Dendritic cell treated with granulocyte-macrophage colony-stimulating factor and Interleukin-4, amounts not matched to agents 40 ng/mL and 50 ng/mL, for 4 days (primary cell): ENCODE measurements around the gene YJEFN3.

Source experiments
- H3K27ac Mint-ChIP-seq: one replicate; pipeline ENCODE4 v1.8.0; 2022; ENCODE audit warnings: mild to moderate bottlenecking, mixed read lengths
- H3K27me3 Mint-ChIP-seq: one replicate; pipeline ENCODE4 v1.8.0; 2022; ENCODE audit warnings: mild to moderate bottlenecking, mixed read lengths
- H3K36me3 Mint-ChIP-seq: one replicate; pipeline ENCODE4 v1.8.0; 2022; ENCODE audit warnings: low read depth, mixed read lengths
- H3K4me1 Mint-ChIP-seq: one replicate; pipeline ENCODE4 v1.8.0; 2022; ENCODE audit warnings: low read depth, mixed read lengths
- H3K4me3 Mint-ChIP-seq: one replicate; pipeline ENCODE4 v1.8.0; 2022; ENCODE audit warnings: mild to moderate bottlenecking, moderate library complexity, mixed read lengths
- H3K9me3 Mint-ChIP-seq: one replicate; pipeline ENCODE4 v1.8.0; 2022; ENCODE audit warnings: mixed read lengths
- intact Hi-C: fragments of 100-400 bp; cut with micrococcal nuclease; formaldehyde crosslinking; loops from one replicate; pipeline ENCODE4 v1.15.0; 2022

Gene YJEFN3

DNA sequence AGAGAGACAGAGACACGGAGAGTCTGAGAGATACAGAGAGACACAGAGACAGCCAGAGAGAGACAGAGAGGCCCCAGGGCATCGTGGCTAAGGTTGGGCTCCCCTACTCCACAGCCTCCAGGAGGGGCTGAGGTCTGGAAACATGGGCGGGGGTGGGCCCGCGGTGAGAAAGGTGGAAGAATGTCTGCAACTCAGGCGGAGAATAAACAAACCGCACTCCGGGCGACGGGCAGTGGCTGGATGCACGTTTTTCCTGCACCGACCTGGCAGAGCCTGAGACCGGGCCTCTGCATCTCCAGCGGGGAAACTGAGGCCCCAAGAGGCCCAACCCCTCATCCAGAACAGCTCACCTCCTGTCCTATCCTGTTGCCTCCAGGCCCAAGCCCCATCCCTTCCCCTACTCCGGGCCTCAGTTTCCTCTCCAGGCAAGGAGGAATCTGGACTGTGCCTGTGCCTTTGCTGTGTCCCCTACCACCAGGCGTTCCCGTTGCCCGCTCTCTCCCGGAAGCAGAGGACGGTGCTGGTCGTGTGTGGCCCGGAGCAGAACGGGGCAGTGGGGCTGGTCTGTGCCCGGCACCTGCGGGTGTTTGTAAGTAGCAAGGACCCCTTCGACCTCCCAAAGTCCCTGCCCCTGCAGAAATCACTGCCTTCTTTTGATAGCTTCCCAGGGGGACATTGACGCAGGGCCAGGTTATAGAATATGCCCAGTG, 6.0 kb downstream of the YJEFN3 start:
- Mint-ChIP-seq H3K36me3 (peaks cover 26% of the 10 kb centered on the region), H3K27ac (no peak overlapping the region)

DNA sequence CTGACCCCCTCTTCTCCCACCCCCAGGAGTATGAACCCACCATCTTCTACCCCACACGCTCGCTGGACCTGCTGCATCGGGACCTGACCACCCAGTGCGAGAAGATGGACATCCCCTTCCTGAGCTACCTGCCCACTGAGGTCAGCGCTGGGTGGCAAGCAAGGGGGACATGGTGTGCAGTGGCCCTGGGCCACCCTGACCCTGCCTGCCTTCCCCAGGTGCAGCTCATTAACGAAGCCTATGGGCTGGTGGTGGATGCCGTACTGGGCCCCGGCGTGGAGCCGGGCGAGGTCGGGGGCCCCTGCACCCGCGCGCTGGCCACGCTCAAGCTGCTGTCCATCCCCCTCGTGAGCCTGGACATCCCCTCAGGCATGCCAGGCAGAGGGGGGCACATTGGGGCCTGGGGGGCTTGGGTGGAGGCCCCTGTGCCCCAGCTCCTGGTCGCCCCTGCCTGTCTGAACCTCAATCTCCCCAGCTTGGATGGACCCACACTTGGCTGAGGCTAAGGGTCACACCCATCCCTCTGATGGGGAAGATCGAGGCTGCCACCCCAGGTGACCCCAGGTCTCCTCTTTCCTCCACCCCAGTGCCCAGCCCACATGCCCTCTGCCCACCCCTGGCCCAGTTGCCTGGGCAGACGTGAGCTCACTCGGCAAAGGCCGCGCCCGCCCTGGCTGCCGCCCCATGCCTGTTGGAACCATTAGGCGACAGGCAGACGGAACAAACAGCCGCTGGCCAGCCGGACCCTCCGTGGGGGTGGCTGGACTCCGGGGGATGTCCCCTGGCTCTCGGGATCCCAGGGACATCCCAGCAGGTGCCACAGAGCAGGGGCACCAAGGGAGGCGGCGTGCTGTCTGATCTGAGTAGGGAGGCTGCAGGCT, 6.8 kb downstream of the YJEFN3 start:
- H3K27ac Mint-ChIP-seq: no peak overlapping the region
- no peaks in the 10 kb centered on the region for H3K9me3 Mint-ChIP-seq
- peaks cover 45% of the 10 kb centered on the region for H3K27me3 Mint-ChIP-seq
- no peak overlapping the region for H3K4me3 Mint-ChIP-seq
- intact Hi-C loops: no loop called here
- H3K36me3 Mint-ChIP-seq: peaks cover 23% of the 10 kb centered on the region
- H3K4me1 Mint-ChIP-seq: peaks cover 26% of the 10 kb centered on the region

More for the DNA sequence above, 6.0 kb downstream of the YJEFN3 start:
- intact Hi-C loops: no loop called here
- Mint-ChIP-seq H3K9me3 (no peaks in the 10 kb centered on the region), H3K4me1 (peaks cover 30% of the 10 kb centered on the region), H3K4me3 (no peak overlapping the region), H3K27me3 (peaks cover 37% of the 10 kb centered on the region)

DNA sequence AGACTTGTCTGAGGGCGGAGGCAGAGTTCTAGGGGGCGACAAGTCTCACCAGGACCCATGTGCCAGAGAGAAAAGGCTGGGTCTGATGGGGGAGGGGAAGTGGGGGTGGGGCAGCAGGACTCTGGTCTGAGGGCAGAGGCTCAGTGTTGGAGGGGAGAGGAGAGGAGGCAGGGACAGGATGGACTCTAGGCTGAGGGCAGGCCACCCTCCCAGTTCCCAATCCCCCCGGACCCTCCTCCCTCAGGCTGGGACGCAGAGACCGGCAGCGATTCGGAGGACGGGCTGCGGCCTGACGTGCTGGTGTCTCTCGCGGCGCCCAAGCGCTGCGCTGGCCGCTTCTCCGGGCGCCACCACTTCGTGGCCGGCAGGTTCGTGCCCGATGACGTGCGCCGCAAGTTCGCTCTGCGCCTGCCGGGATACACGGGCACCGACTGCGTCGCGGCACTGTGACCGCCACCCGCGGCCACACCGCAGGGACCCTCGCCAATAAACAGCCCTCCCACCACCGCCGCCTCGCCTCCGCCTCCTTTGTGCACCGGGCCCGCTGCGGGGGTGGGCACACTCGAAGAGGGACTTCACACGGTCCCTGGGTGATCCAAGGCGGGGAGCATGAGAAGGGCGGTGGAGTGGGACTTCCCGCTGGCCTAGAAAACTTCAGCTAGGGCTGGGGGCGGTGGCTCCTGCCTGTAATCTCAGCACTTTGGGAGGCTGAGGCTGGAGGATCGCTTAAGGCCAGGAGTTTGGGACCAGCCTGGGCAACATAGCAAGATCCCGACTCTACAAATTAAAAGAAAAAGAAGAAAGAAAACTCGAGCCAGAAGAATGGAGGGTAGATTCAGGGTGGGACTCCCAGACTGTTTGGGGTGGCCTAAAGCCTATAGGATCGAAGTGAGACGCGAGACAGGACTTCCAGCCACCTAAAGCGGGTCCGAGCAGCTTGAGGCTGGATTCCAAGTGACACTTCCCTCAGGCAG, 8.7 kb downstream of the YJEFN3 start:
- Mint-ChIP-seq H3K27me3 (peaks cover 58% of the 10 kb centered on the region), H3K9me3 (no peaks in the 10 kb centered on the region), H3K4me3 (no peak overlapping the region), H3K36me3 (peaks cover 11% of the 10 kb centered on the region), H3K27ac (no peak overlapping the region), H3K4me1 (peaks cover 31% of the 10 kb centered on the region)
- intact Hi-C loops: no loop called here

- no peak within 1 kb of the TSS for H3K27ac Mint-ChIP-seq
- intact Hi-C loops: no loop called here
- H3K4me3 Mint-ChIP-seq: no peak within 1 kb of the TSS
Measured at GRCh38 chr19:19538061-19538784, 9.5 kb downstream of the YJEFN3 start, which contains the start of gene CILP2. Gene CILP2, plus strand, starts transcription at chr19:19538265. Its CDS starts 85 bp downstream, at chr19:19538350.

DNA sequence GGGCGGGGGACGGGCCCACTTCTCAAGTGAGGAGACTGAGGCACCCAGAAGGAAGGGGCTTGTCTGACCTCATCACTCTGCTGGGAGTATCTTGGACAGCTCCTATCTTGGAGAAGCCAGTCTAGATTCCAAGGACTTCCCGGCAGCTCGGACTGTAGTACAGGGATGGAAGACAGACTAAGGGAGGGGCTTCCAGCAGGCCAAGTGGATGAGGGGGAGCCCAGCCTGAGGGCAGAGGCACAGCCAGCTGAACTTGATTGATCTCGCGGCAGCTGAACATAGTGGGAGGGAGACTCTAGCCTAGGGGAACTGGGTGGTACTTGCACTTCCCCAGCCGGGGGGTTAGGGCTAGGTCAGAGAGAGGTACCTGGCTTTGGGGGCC, 10.1 kb downstream of the YJEFN3 start:
- no peaks in the 10 kb centered on the region for H3K9me3 Mint-ChIP-seq

More at GRCh38 chr19:19538061-19538784, 9.5 kb downstream of the YJEFN3 start, which contains the start of gene CILP2:
- H3K4me1 Mint-ChIP-seq: peaks cover 40% of the 10 kb centered on the region
- peaks cover 60% of the 10 kb centered on the region for H3K27me3 Mint-ChIP-seq
- no peaks in the 10 kb centered on the region for H3K9me3 Mint-ChIP-seq
- H3K36me3 Mint-ChIP-seq: peaks cover 11% of the 10 kb centered on the region

GRCh38 chr19:19539698-19540063, 11.0 kb downstream of the YJEFN3 start:
- H3K9me3 Mint-ChIP-seq: no peaks in the 10 kb centered on the region
- intact Hi-C loops: no loop called here
- peaks cover 43% of the 10 kb centered on the region for H3K4me1 Mint-ChIP-seq
- H3K27ac Mint-ChIP-seq: no peak overlapping the region
- peaks cover 60% of the 10 kb centered on the region for H3K27me3 Mint-ChIP-seq
- peak overlapping the region; percentile 26 for H3K4me3 Mint-ChIP-seq
- peaks cover 11% of the 10 kb centered on the region for H3K36me3 Mint-ChIP-seq

More for the DNA sequence above, 10.1 kb downstream of the YJEFN3 start:
- Mint-ChIP-seq H3K4me3 (no peak overlapping the region), H3K27ac (no peak overlapping the region), H3K36me3 (peaks cover 11% of the 10 kb centered on the region), H3K27me3 (peaks cover 60% of the 10 kb centered on the region), H3K4me1 (peaks cover 43% of the 10 kb centered on the region)
- intact Hi-C loops: no loop called here

DNA sequence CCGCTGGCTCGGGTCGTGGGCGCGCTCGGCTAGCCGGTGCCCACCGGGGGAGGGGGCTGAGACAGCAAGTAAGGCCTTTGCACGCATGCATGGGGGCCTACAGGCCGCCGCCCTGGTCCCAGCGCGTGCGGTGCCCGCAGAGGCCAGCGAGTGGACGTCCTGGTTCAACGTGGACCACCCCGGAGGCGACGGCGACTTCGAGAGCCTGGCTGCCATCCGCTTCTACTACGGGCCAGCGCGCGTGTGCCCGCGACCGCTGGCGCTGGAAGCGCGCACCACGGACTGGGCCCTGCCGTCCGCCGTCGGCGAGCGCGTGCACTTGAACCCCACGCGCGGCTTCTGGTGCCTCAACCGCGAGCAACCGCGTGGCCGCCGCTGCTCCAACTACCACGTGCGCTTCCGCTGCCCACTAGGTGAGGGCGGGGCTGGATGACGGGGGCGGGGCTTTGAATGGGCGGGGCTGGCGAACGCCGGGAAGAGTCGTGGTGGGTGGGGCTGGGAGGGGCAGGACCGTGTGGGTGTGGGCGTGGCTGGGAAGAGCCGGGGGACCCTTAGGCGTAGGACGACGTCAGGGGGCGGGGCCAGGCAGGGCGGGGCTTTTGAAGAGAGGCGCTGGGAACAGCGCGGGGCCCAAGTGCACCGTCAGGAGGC, 11.5 kb downstream of the YJEFN3 start:
- intact Hi-C loops: no loop called here
- Mint-ChIP-seq H3K27ac (peak overlapping the region; percentile 55), H3K27me3 (peaks cover 60% of the 10 kb centered on the region), H3K9me3 (no peaks in the 10 kb centered on the region), H3K4me1 (peaks cover 43% of the 10 kb centered on the region), H3K36me3 (peaks cover 9% of the 10 kb centered on the region), H3K4me3 (peak overlapping the region; percentile 62)

DNA sequence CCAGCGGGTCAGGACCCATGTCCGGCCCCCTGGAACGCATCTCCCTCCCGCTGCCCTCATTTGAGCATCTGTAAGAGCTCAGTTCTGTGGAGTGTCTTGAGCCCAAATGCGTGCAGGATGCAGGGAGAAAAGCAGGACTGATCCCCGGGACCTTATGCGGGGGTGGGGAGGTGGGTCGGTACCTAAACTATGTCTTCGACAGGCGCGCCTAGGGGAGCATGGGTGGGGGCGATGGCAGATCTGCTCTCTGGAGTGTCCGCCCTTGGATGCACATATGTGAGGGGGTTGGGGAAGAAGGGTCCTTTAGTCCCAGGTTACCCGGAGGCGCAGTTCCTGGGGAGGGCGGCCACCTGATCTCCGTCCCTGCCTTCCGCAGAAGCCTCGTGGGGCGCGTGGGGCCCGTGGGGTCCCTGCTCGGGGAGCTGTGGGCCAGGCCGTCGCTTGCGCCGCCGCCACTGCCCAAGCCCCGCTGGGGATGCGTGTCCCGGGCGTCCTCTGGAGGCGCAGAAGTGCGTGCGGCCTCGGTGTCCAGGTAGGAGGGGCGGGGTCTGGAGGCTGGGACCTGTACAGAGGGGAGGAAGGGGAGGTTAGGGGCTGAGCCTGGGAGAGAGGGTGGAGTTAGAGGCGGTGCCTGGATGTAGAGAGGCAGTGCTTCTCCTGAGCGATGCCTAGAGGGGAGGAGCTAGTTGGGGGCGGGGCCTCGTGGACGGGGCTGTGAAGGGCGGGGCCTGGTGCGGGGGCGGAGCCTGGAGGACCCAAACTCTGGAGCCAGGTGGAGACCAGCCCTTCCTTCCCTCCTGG, 12.2 kb downstream of the YJEFN3 start:
- Mint-ChIP-seq H3K36me3 (peaks cover 1% of the 10 kb centered on the region), H3K4me1 (peaks cover 43% of the 10 kb centered on the region), H3K9me3 (no peaks in the 10 kb centered on the region), H3K27ac (peak overlapping the region; percentile 55), H3K27me3 (peaks cover 60% of the 10 kb centered on the region), H3K4me3 (peak overlapping the region; percentile 62)
- intact Hi-C loops: no loop called here

DNA sequence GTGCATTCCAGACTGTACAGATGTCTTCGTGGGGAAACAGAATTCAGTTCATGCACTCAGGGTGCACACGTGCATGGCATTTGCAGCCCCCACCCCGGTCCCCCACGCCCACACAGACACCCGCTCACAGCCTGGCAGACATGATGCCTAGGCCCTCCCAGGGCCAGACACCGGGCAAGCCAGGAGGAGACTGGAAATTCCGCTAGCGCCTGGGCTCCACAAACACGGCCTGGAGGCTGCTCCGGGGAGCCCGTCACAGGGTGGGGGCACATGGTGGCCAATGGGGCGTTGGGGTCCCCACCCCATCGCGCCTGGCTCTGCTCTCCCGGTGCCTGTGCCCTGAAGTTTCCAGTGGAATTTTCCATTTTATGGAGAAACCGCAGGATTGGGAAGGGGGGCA, 12.9 kb downstream of the YJEFN3 start:
- intact Hi-C loops: no loop called here
- Mint-ChIP-seq H3K4me3 (no peak overlapping the region), H3K9me3 (no peaks in the 10 kb centered on the region), H3K27me3 (peaks cover 53% of the 10 kb centered on the region), H3K36me3 (no peaks in the 10 kb centered on the region), H3K4me1 (peaks cover 43% of the 10 kb centered on the region), H3K27ac (no peak overlapping the region)

DNA sequence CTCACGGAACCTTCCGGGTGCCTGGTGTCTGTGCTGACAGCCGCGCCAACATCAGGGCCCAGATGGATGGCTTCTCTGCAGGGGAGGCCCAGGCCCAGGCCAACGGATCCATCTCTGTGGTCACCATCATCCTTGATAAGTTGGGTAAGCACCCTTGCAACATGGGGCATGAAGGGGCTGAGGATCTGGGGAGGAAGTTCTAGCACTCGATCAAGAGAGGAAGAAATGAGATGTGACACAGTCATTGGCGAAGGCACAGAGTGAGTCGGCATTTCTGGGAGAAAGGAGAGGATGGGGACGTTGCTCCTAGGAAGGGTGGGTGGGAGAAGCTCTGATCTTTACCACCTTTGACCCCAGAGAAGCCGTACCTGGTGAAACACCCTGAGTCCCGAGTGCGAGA, 13.8 kb downstream of the YJEFN3 start:
- Mint-ChIP-seq H3K36me3 (no peaks in the 10 kb centered on the region), H3K4me1 (peaks cover 42% of the 10 kb centered on the region), H3K4me3 (no peak overlapping the region), H3K27me3 (peaks cover 44% of the 10 kb centered on the region), H3K9me3 (no peaks in the 10 kb centered on the region), H3K27ac (peak overlapping the region; percentile 63)
- intact Hi-C loops: no loop called here

DNA sequence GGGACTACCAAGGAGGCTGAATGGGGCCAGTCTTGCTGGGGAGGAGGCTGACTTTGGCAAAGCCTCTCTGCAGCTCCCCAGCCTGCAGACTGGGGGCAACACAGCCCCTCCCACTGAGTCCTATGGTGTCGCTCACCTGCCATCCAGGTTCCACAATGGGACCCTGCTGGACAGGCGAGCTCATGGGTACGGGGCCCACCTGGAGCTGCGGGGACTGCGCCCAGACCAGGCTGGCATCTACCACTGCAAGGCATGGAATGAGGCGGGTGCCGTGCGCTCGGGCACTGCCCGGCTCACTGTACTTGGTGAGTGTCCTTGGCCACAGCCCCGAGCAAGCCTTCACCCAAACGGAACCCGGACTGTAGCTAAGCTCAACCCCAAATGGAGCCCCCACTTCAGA, 14.4 kb downstream of the YJEFN3 start:
- peaks cover 37% of the 10 kb centered on the region for H3K4me1 Mint-ChIP-seq
- no peaks in the 10 kb centered on the region for H3K36me3 Mint-ChIP-seq
- H3K9me3 Mint-ChIP-seq: no peaks in the 10 kb centered on the region
- intact Hi-C loops: no loop called here
- H3K27me3 Mint-ChIP-seq: peaks cover 40% of the 10 kb centered on the region
- H3K4me3 Mint-ChIP-seq: no peak overlapping the region
- peak overlapping the region; percentile 63 for H3K27ac Mint-ChIP-seq

DNA sequence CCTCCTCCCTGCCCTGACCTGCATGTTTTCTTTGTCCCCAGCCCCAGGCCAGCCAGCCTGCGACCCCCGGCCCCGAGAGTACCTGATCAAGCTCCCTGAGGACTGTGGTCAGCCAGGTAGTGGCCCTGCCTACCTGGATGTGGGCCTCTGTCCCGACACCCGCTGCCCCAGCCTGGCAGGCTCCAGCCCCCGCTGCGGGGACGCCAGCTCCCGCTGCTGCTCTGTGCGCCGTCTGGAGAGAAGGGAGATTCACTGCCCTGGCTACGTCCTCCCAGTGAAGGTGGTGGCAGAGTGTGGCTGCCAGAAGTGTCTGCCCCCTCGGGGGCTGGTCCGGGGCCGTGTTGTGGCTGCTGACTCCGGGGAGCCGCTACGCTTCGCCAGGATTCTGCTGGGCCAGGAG, 14.9 kb downstream of the YJEFN3 start:
- Mint-ChIP-seq H3K4me3 (no peak overlapping the region), H3K4me1 (peaks cover 33% of the 10 kb centered on the region), H3K27ac (peak overlapping the region; percentile 63), H3K27me3 (peaks cover 37% of the 10 kb centered on the region), H3K9me3 (no peaks in the 10 kb centered on the region), H3K36me3 (no peaks in the 10 kb centered on the region)
- intact Hi-C loops: no loop called here
